Fibroblast of skin of scalp (primary cell): ENCODE measurements around the gene FYTTD1.
A peak's percentile ranks its signal among the peaks of the same experiment; 100 is the strongest.

Experiments used
- DNase-seq: peaks from one replicate; pipeline ENCODE4 v3.0.0-alpha.2; 2013

Gene FYTTD1

DNA sequence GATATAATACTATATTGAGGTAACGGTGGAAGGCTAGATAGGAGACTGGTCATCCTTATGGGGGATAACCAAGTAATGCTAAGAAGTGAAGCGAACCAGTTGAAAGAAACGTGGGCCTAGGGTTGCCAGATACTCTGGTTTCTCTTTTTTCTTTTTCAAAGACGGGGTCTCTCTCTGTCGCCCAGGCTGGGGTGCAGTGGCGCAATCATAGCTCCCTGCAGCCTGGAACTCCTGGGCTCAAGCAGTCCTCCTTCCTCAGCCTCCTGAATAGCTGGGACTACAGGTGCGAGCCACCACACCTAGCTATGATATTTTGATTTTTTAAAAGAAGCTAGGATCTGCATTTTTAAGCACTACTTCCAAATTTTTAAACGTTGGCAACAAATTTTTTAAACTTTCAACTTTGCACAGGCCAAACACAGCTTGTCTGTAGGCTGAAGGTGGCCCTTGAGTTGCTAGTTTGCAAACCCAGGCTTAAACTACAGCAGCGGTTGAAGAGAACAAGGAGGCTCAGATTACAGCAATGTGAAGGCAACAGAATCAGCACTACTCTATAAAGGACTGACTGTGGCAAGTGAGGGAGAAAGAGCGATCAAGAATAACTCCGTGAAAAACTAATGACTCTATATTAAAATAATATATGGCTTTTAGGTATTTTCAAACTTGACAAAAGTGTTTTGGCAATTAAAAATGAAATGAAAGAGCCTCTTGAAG, 11.8 kb upstream of the FYTTD1 start:
- no peak for DNase-seq

DNA sequence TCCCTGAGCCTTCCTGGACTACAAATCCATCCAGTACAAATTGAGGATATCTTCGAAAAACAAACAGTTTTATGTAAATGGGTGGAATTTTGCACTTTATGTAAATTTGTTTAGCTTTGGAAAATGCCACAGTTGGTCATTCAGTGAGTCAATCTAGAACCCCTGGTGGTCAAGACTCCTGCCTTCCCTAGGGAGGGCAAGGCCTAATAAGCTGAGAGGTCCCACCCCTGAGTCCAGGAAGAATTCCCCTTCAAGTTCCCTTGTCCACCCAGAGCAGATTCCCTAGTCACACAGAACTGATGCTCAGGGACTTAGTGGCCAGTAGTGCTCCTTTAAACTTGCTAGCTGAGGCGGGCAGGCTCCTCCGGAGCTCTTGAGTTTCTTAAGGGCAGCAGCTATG, 6.9 kb upstream of the FYTTD1 start:
- no peak for DNase-seq

DNA sequence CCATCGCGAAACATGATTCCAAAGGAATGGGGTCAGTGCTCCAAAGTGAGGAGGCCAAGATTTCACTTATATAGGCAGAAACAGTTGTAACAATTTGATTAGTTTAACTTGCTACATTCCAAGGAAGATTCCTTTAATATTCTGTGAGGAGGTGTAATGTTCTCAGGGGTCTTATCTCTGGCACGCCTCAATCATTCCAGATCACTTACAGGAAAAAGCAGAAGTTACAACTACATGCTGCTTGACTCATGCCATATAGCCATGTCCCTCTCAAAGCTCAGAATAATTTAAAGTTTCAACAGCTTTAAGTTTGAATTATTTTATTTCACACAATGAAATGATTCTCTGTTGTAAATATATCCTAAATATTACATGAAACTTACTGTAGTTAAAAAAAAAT, 3.5 kb upstream of the FYTTD1 start:
- peak; percentile 10 for DNase-seq

DNA sequence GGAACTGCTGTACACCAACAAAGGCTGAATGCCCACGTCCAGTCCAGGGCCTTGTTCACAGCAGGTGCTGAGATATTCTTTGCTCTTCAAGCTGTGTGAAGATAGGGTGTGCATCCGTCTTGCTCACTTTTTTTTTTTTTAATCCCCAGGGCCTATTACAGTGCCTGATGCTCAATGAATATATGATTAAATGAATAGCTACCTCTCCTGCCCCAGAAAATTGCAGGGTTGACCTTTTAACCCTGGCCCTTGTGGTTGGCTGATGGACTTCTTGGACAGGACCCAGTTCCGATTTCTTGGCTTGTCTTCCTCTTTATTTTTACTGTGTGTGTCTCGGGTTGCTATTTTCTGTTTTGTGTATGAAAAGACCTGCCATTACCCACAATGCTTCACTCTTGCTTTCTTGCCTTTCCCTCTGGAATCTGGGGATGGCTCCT, 2.9 kb upstream of the FYTTD1 start:
- no peak for DNase-seq

DNA sequence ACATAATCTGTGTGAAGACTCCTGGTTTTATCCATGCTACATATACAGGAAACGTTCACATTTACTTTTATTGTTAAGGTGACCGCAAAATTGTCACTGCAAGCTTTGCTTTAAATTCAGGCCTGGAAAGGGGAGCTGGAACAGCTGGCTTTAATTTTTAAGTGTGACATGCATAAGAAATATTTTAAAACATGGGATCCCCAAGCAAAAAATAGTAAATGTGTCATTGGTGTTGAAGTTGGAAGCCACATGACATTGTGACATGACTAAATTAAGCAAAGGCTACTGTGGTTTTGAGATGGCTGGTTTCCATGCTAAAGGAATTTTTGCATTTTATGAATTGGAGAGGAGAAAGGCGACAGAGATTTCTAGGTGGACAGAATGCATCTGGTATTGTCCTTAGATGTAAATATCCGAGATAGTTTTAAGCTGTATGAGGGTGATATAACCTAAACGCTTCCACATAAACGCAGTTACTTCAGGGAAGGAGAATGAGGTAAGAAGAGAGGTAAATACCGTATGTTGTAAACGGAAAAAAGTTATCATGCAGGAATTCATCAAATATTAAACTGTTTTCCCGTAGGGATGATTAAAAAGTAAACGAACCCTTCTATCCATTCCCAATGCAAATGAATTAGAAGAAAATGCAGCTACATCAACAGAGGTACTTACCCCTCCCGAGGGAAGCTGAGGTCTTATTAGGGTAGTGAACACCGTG, 927 bp upstream of the FYTTD1 start:
- peak; percentile 91 for DNase-seq

DNA sequence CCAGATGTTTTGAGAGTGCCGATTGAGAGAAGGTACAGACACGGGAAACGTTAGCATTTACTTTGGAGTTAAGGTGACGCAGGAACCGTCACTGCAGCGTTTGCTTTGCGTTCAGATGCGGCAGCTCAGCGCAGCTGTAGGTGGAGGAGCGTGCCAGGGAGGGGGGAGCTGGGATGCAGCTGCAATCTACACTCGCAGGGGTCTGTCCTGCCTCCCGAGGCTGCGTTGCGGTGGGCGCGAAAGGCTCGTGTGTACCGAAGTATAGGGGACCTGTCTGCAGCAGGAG, 425 bp upstream of the FYTTD1 start:
- DNase-seq = no peak

DNA sequence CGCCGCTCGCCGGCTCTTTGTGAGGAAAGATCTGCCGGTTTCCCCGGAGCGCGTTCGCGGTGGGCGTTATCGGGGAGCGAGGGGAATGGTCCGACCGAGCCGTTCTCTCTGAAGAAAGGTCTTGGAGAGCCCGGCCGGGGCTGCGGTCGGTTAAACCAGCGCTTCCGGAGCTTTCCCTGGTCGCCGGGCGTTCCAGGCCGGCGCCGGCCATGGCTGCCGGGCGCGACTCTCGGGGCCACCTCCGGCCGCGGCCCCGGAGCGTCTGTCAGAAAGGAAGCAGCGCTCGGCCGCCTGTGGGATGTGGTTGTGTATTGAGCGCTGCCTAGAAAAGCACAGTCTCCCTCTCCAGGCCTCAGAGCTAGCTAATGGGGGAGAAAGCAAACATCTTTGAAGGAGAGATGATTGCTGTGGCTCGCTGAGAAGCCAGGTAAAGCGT, 731 bp downstream of the FYTTD1 start:
- peak; percentile 70 for DNase-seq

DNA sequence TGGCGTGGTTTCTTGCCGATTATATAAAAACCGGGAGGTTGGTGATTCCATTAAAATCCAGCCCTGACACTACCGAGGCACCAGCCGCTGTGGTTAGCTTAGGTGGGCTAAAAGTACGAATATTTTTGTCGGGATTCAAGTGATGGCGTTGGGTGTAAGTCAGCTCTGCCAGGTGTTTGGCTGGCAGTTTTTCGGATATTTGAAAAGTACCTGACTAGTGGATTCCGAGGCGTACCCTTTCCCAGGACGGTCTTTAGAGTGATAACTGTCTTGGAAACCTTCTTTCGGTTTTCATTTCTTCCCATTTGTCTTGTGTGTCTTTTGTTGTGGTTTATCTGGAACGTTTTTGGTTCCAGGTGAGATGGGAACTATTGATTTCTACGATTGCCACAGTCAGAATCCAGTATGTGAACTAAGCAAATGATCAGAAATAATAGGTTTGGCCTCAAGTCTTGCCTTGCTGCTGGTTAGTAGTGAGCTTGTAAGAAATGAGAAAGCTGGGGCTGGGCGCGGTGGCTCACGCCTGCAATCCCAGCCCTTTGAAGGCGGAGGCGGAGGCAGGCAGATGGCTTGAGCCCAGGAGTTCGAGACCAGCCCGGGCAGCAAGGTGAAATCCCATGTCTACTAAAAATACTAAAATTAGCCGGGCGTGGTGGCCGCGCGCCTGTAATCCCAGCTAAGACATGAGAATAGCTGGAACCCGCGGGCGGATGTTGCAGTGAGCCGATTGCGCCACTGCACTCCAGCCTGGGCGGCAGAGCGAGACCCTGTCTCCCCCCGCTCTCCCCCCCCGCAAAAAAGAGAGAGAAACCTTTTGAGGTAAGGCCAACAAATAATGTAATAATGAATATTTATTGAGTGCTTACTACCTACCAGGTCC, 1.4 kb downstream of the FYTTD1 start:
- DNase-seq = peak; percentile 32

DNA sequence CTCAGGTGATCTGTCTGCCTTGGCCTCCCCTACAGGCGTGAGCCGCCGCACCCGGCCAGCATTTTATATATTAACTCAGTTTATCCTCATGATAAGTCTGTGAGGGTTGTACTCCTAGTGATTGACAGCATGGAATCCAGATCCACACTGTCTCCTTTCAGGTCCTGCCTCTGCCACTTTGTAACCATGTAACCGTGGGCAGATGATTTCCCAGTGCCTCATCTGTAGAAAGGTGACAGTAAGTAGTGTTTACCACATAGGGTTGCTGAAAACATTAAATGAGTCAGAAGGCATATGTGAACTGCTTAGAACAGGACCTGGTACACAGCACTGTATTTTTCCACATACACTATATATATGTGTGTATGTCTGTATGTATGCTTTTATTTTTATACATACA, 2.4 kb downstream of the FYTTD1 start:
- DNase-seq = no peak

DNA sequence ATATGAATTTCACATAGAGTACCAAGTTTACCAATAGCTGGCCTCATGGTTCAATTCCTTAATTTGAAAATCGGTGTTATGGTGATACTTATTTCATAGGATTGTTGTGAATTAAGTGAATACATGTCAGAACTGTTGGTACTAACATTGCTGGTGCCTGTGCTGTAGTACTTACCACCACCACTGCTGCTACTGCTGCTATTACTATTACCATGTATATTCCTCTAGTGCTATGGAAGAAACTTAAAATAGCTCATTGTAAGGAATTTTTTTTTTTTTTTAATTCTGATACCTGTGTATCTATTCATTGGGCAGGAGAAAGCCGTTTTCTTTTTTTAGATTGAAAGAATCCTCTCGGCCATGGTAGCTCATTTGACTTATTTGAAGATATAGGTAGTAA, 3.6 kb downstream of the FYTTD1 start:
- DNase-seq = no peak

DNA sequence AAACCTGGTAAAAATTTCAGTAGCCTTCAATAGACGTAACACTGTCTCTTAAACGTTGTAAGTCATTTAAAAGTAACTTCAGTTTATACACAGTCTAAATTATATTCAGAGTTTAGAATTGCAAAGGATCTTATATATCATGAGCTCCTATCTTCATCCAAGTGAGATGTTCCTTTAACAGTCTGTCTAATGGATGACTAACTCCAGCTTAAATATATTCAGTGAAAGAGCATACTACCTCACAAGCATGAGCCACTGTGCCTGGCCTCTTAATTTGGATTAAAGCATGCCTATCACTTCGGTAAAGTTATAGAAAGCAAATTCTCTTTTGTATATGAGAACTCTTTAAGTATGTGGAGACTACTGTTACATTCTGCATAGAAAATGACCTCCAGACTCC, 7.0 kb downstream of the FYTTD1 start:
- DNase-seq = no peak

DNA sequence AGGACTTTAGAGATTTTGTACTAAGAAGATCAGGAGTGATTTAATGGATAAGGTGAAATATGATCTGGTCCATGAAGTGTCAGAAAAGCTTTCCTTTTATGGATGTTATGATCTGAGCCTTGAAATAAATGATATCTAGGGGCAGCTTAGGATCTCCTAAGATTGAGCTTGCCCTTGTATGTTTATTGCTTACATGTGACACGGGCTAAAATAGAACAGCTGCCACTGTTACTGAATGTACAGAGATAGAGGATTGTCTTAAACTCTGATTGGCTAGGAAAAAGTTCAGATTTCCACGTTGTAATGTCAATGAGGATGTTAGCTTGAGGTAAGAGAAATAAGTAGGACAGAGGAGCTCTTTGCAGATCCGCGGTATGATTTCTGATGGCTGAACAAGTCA, 8.8 kb downstream of the FYTTD1 start:
- DNase-seq = no peak

DNA sequence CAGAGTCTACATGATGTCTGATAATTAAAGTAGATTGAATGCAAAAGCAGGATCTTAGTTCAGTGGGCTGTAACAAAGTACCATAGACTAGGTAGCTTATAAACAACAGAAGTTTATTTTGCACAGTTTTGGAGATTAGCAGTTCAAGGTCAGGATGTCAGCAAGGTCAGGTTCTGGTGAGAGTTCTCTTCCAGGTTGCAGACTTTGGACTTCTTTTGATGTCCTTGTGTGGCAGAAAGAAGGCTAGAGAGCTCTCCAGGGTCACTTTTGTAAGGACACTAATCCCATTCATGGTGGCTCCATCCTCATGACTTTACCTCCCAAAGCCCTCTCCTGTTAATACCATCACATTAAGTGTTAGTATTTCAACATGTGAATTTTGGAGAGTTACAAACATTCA, 12.1 kb downstream of the FYTTD1 start:
- no peak for DNase-seq

DNA sequence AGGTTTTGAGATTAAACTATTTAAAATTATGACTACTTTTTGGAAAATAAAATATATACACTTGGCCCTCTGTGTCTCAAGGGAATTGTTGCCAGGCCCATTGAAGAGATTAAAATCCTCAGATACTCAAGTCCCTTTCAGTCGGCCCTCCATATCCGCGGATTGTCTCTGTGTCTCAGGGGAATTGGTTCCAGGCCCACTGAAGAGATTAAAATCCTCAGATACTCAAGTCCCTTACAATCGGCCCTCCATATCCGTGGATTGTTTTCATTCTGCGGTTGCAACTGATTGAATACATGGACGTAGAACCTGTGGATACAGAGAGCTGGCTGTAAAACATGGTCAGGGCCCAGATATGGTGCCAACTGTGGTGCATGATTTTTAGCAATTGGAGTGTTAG, 25.6 kb downstream of the FYTTD1 start:
- DNase-seq = no peak

DNA sequence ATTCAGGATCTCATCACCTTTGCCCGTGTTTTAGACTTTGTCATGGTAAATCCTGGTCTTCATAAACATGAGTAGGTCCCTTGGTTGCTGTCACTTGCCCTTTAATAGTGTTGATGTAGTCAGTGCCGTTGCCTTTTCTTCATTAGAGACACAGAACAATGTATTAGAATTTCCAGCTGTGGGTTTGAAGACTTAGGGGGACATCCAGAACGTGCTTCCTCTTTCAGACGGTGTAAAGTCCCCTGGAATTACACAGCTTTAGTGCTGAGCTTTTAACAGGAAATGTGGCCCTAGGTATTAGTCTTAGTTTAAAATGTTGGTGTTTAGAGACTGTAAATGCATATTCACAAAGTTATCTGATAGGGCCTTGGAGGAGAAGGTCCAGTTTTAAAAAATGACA, 32.5 kb downstream of the FYTTD1 start:
- DNase-seq = no peak

DNA sequence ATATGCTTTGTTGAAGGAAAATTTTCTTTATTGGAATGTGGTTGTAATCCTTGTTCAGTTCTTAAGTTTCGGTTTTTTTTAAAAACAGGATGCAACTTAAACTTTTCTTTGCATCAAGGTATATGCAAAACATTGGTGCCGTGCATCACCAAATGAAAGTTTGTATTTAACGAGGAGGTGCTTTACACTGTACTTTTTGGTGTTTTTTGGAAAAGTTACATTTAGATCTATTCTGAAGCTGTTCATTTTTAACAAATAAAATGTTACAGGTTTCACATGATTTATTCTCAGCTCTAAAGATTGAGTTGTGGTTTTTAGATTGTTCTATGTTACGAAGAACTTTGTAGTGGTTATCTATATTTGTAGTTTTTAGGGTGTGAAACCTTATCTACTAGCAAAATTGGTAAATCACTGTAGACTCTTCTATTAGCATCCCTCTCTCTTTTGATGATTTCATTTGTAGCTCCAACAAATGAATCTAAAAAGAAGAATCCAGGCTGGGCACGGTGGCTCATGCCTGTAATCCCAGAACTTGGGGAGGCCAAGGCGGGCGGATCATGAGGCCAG, 34.4 kb downstream of the FYTTD1 start:
- DNase-seq = no peak

DNA sequence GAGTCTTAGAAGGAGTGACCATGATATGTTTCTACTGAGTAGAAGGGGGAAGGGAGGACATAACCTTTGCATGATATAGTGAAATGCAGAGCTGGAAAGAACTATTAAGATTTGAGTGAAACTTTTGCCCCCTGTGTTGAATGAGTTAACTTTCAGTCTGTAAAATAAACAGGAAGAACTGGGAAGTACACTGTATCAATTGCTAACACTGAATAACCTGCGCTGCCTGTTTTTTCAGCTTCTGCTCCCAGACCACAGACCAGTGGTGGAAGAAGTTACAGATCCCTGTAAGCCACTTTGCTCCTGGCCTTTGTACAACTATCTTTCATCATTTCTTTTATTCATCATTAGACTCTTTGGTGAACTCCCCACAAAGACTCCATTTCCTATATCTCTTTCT, 37.7 kb downstream of the FYTTD1 start:
- DNase-seq = no peak

DNA sequence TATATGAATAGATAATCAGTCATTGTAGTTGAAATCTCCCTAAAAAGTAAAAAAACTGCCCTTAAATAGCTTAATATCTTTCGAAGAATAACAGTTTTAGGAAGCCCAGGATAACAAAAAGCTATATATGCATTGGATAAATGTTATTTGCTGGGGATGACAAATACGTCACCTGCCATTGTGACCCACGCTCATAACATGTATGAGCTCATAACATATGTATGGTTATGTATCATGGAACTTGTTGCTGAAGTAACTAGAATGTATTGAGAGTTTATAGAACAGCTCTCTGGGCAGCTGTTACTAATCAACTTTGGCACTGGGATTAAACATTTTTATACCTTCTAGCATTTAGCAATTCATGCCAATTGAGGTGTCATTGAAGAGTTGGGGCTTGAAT, 39.6 kb downstream of the FYTTD1 start:
- DNase-seq = no peak

DNA sequence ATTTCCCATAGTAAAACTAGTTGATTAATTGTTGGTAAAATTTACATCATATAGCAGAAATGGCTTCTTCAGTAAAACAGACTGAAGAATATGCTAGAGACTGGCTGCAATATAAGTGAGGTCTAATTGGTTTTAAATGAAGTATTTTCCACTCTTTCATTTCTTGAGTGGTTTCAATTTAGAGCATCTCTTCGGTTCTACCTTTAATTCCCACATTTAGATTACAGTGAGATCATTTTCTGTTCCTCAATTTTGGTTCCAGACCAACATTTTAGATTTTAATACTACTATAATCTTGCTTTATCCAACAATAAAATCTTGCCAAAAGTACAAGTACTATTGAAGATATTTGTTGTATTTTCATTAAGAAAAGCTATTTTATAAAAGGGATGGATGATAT, 40.4 kb downstream of the FYTTD1 start:
- no peak for DNase-seq

DNA sequence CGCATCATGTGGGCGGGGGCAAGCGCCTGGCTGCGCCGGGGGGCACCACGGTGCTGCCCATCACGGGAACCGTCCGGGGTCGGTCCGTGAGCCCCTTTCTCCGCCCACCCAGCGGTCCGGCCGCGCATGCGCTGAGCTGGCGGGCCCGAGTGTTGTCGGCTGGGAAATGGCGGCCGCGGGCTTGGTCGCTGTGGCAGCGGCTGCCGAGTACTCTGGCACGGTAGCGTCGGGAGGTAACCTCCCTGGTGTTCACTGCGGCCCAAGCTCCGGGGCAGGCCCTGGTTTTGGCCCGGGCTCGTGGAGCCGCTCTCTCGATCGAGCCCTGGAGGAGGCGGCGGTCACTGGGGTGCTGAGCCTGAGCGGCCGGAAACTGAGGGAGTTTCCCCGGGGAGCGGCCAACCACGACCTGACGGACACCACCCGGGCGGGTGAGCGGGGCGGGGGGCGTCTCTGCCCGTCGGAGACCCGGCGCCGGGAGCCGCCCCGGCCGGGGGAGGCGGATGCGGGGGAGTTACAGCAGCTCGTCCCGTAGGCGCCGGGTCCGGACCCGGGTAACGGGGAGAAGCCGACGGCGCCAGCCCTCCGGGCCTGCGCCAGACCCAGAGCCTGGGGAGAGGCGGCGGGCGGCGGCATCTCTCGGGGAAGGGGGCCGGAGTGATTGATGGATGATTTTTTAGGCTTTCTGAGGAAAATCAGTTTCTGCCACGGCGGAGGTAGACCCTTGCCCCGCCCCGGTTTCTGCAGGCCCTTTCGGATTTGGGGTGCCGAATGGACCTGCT, 41.6 kb downstream of the FYTTD1 start, which contains the start of gene LRCH3:
Gene LRCH3 (plus strand): TSS at position 142 of the 779 bp plus-strand sequence. CDS start 25 bp downstream, at position 167.
- DNase-seq = peak; percentile 85

DNA sequence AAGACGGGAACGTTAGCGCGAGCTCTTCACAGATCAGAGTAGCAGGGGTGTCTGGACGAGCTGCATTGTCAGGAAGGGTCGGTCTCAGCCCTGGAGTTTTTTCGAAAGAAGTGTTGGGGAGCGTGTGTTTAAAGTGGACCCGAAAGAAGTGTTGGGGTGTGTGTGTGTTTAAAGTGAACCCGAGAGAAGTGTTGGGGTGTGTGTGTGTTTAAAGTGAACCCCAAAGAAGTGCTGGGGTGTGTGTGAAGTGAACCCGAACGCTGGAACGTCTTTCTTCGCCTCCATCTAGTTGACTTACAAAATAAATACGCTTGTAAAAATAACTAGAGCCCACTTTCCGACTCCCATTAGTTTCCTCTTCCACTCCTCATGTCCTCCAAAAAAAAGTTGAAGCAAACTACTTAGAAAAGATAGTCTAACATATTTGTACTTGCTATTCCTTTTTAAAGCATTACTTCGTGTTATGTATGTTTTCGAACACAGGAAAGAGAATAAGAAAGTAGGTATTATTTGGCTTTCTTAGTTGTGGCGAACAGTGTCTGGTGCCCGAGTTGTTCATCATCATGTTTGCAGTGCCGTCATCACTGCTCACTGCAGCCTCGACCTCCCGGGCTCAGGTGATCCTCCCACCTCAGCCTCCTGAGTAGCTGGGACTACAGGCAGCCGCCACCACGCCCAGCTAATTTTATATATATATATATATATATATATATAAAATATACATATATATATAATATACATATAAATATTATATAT, 42.4 kb downstream of the FYTTD1 start:
- peak; percentile 10 for DNase-seq

DNA sequence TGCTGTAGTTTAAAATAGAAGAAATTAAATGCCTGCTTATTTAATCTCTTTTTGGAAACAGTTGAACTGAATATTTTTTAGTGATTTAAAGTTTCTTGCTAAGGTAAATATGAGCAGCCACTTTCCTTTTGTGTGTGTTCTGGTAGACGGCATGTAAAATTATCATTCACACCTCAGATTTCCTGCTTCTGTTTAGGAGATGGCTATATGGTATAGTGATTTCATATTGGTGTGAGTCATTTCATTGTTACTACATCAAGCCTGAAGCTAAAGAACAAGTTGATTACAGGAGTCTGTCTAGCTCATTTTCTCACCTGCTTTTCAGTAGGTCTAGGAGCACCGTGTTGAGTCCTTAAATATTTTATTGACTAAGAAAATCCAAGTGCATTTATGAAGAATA, 43.6 kb downstream of the FYTTD1 start:
- DNase-seq = peak; percentile 24
